PC-3 (cell line): Measurements from ENCODE around the gene C11orf97. TPM values are rescaled to one million over a fixed set of nuclear protein-coding genes. Genes with fewer than 3 reads are reported as not detected.

Source experiments
- ATAC-seq: fragments of 200-7000 bp; cut with Tn5 transposase; 2 replicates; pipeline ENCODE4 v1.9.1; 2020; ENCODE audit warnings: mild to moderate bottlenecking, moderate library complexity
- BruUV-seq: library from RNA; stranded (reverse); fragments of 400-500 nt; replicated peaks from 2 replicates; lab custom pipeline; 2021; lab: Mats Ljungman, UMichigan
- CTCF ChIA-PET: fragments of 300-600 bp; sonication (Branson Sonifier 250); formaldehyde crosslinking; loops from one replicate; lab custom pipeline; 2022; ENCODE audit warnings: antibody characterized with exemption; lab: Charles Lee
- POLR2A ChIA-PET: fragments of 300-600 bp; sonication (Branson Sonifier 250); formaldehyde crosslinking; loops from one replicate; lab custom pipeline; 2022; ENCODE audit warnings: antibody characterized with exemption; ENCODE audit not compliant: unreplicated experiment; lab: Charles Lee
- DNase-seq: peaks from one replicate; pipeline ENCODE4 v3.0.0-alpha.2; 2015
- H2AFZ ChIP-seq: fragments of 300-600 bp; sonication (generic); 2 replicates; pipeline ENCODE4 v1.6.0; 2016; ENCODE audit warnings: antibody characterized with exemption, low read length
- H3F3A ChIP-seq: fragments of 300-600 bp; sonication (generic); one replicate; pipeline ENCODE4 v1.6.0; 2017; ENCODE audit warnings: antibody characterized with exemption, low read length, control low read depth, mild to moderate bottlenecking; ENCODE audit not compliant: unreplicated experiment
- H3K27ac ChIP-seq: fragments of 300-600 bp; sonication (generic); 2 replicates; pipeline ENCODE4 v1.5.1; 2016; ENCODE audit warnings: mild to moderate bottlenecking, low read length
- H3K27me3 ChIP-seq: fragments of 300-600 bp; sonication (generic); 2 replicates; pipeline ENCODE4 v1.6.1; 2016; ENCODE audit warnings: low read length, mixed read lengths
- H3K36me3 ChIP-seq: fragments of 300-600 bp; sonication (generic); 2 replicates; pipeline ENCODE4 v1.6.1; 2016; ENCODE audit warnings: low read depth, mixed run types, low read length, mixed read lengths
- H3K4me1 ChIP-seq: fragments of 300-600 bp; sonication (generic); 2 replicates; pipeline ENCODE4 v1.5.1; 2016; ENCODE audit warnings: low read length; ENCODE audit not compliant: insufficient read depth
- H3K4me2 ChIP-seq: fragments of 300-600 bp; sonication (generic); 2 replicates; pipeline ENCODE4 v1.6.0; 2016; ENCODE audit warnings: low read length
- H3K4me3 ChIP-seq: fragments of 300-600 bp; sonication (generic); 2 replicates; pipeline ENCODE4 v1.5.1; 2016; ENCODE audit warnings: mild to moderate bottlenecking, low read length, mixed read lengths
- H3K79me2 ChIP-seq: fragments of 300-600 bp; sonication (generic); 2 replicates; pipeline ENCODE4 v1.6.1; 2017; ENCODE audit warnings: low read length, mixed read lengths
- H3K9ac ChIP-seq: fragments of 300-600 bp; sonication (generic); 2 replicates; pipeline ENCODE4 v1.6.0; 2016; ENCODE audit warnings: mild to moderate bottlenecking, low read length
- H3K9me2 ChIP-seq: fragments of 300-600 bp; sonication (generic); replicated peaks from 2 replicates; pipeline ENCODE4 v1.6.1; 2016; ENCODE audit warnings: mixed run types, low read length, mixed read lengths
- H3K9me3 ChIP-seq: fragments of 300-600 bp; sonication (generic); 2 replicates; pipeline ENCODE4 v1.6.1; 2016; ENCODE audit warnings: low read length, mixed read lengths
- H4K20me1 ChIP-seq: fragments of 300-600 bp; sonication (generic); 2 replicates; pipeline ENCODE4 v1.6.1; 2016; ENCODE audit warnings: low read length, mixed read lengths
- EZH2 ChIP-seq: fragments of 300-600 bp; sonication (generic); IDR thresholded peaks from one replicate; pipeline ENCODE4 v1.6.1; 2017; ENCODE audit warnings: antibody characterized with exemption, mild to moderate bottlenecking, low read length; ENCODE audit not compliant: unreplicated experiment
- EZH2phosphoT487 ChIP-seq: fragments of 300-600 bp; sonication (generic); IDR thresholded peaks from 2 replicates; pipeline ENCODE4 v1.6.1; 2018; ENCODE audit warnings: mild to moderate bottlenecking, antibody characterized with exemption, low read length, borderline replicate concordance
- intact Hi-C: fragments of 100-400 bp; cut with micrococcal nuclease; formaldehyde crosslinking; loops from 2 replicates; pipeline ENCODE4 v1.9.0; 2023
- total RNA-seq: library from RNA; depleted of rRNA; stranded (reverse); fragments of >200 nt; gene quantifications from 2 replicates; pipeline ENCODE4 v1.2.3, GENCODE V29; 2014
- TF ChIP-seq, protein P1 (sequence below): fragments of 300-600 bp; sonication (generic); conservative IDR thresholded peaks from 2 replicates; pipeline ENCODE4 v1.5.1; 2017; ENCODE audit warnings: antibody characterized with exemption, low read depth, mild to moderate bottlenecking, low read length

The C11orf97 gene
- total RNA-seq, 1 experiment from 2014 or later: not detected

- peaks cover 5% of the 10 kb centered on the region for H3K4me1 ChIP-seq
- no TSS peak for BruUV-seq
- H3K4me3 ChIP-seq: no peak overlapping the region
- no peaks in the 10 kb centered on the region for H3K27me3 ChIP-seq
- H3K9me2 ChIP-seq: no peaks in the 10 kb centered on the region
- no peak for TF ChIP-seq EZH2phosphoT487
- TF ChIP-seq EZH2: no peak
- TF ChIP-seq, protein P1, sequence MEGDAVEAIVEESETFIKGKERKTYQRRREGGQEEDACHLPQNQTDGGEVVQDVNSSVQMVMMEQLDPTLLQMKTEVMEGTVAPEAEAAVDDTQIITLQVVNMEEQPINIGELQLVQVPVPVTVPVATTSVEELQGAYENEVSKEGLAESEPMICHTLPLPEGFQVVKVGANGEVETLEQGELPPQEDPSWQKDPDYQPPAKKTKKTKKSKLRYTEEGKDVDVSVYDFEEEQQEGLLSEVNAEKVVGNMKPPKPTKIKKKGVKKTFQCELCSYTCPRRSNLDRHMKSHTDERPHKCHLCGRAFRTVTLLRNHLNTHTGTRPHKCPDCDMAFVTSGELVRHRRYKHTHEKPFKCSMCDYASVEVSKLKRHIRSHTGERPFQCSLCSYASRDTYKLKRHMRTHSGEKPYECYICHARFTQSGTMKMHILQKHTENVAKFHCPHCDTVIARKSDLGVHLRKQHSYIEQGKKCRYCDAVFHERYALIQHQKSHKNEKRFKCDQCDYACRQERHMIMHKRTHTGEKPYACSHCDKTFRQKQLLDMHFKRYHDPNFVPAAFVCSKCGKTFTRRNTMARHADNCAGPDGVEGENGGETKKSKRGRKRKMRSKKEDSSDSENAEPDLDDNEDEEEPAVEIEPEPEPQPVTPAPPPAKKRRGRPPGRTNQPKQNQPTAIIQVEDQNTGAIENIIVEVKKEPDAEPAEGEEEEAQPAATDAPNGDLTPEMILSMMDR: no peak
- H3K9ac ChIP-seq: no peak overlapping the region
- no peaks in the 10 kb centered on the region for H3K36me3 ChIP-seq
- CTCF ChIA-PET: no interaction called here
- no peaks in the 10 kb centered on the region for H3K9me3 ChIP-seq
- H4K20me1 ChIP-seq: no peaks in the 10 kb centered on the region
- POLR2A ChIA-PET: no interaction called here
- ATAC-seq: no peak
- H2AFZ ChIP-seq: no peak overlapping the region
- intact Hi-C loops: no loop called here
- DNase-seq: no peak
- H3F3A ChIP-seq: no peaks in the 10 kb centered on the region
- H3K79me2 ChIP-seq: no peaks in the 10 kb centered on the region
- H3K4me2 ChIP-seq: no peak overlapping the region
- no peak overlapping the region for H3K27ac ChIP-seq
Measured at GRCh38 chr11:94557421-94557820, 45.2 kb downstream of the C11orf97 start.

- Histone ChIP-seq H3K79me2 (no peaks in the 10 kb centered on the region), H3K27me3 (no peaks in the 10 kb centered on the region), H3K9me3 (no peaks in the 10 kb centered on the region), H3K9me2 (no peaks in the 10 kb centered on the region), H3K4me1 (peaks cover 6% of the 10 kb centered on the region), H3K36me3 (no peaks in the 10 kb centered on the region), H3F3A (no peaks in the 10 kb centered on the region), H4K20me1 (no peaks in the 10 kb centered on the region), H3K9ac (no peak overlapping the region), H3K4me3 (no peak overlapping the region), H3K27ac (no peak overlapping the region), H3K4me2 (no peak overlapping the region), H2AFZ (no peak overlapping the region)
- ChIA-PET CTCF (no interaction called here), POLR2A (no interaction called here)
- no peak for DNase-seq
- intact Hi-C loops: no loop called here
- no TSS peak for BruUV-seq
- no peak for TF ChIP-seq EZH2phosphoT487
- no peak for TF ChIP-seq EZH2
- TF ChIP-seq, protein P1: no peak
- no peak for ATAC-seq
Measured at GRCh38 chr11:94557992-94558391, 45.7 kb downstream of the C11orf97 start.

- Histone ChIP-seq H3K9me3 (no peaks in the 10 kb centered on the region), H3K4me1 (peaks cover 11% of the 10 kb centered on the region), H3K27me3 (no peaks in the 10 kb centered on the region), H3K79me2 (no peaks in the 10 kb centered on the region), H3K4me3 (no peak overlapping the region), H3K9me2 (no peaks in the 10 kb centered on the region), H3K36me3 (no peaks in the 10 kb centered on the region), H3K27ac (no peak overlapping the region), H2AFZ (no peak overlapping the region), H3K9ac (no peak overlapping the region), H4K20me1 (no peaks in the 10 kb centered on the region), H3F3A (no peaks in the 10 kb centered on the region), H3K4me2 (no peak overlapping the region)
- TF ChIP-seq, protein P1: no peak
- TF ChIP-seq EZH2 (no peak), EZH2phosphoT487 (no peak)
- no peak for DNase-seq
- ATAC-seq: no peak
- POLR2A ChIA-PET: no interaction called here
- CTCF ChIA-PET: no interaction called here
- BruUV-seq: no TSS peak
- intact Hi-C loops: no loop called here
Measured at GRCh38 chr11:94558468-94558867, 46.2 kb downstream of the C11orf97 start.
